Measurements from ENCODE around the gene TRIM66. TPM values are rescaled to one million over a fixed set of nuclear protein-coding genes. Genes with fewer than 3 reads are reported as not detected.

Gene TRIM66
- total RNA-seq, 2 experiments from 2014 or later, result 4.4 to 19.0 TPM

GRCh38 chr11:8586184-8586583 is 96.3 kb downstream of the TRIM66 start:
- H3K4me2 ChIP-seq (ENCODE audit: low read length), result no peak overlapping the region
- intact Hi-C loops (cut with micrococcal nuclease; ENCODE audit: unreplicated experiment), result no loop called here
- no TSS peak for BruUV-seq (replicated peaks)
- no peaks in the 10 kb centered on the region for H3K9me3 ChIP-seq (ENCODE audit: low read length)
- H2AFZ ChIP-seq (ENCODE audit: low read length), result no peak overlapping the region
- TF ChIP-seq EZH2phosphoT487 (IDR thresholded peaks at IDR 0.05; ENCODE audit: borderline replicate concordance, low read depth, low read length) (no peak), CTCF (conservative IDR thresholded peaks at IDR 0.05; ENCODE audit: low read length) (no peak)
- no peak overlapping the region for H3K4me3 ChIP-seq (ENCODE audit: low read depth, low read length, poor library complexity, severe bottlenecking)
- no peak for DNase-seq (ENCODE audit: low spot score)
- ChIA-PET CTCF (ENCODE audit: unreplicated experiment) (no interaction called here), POLR2A (interaction anchor here (0.6 kb wide), 1 partner anchor 10 kb away, joined by 13 read pairs; no protein-coding TSS in a partner anchor)
- H3K4me1 ChIP-seq (ENCODE audit: insufficient read depth, low read length, poor library complexity, severe bottlenecking), result no peaks in the 10 kb centered on the region
- no peak overlapping the region for H3K27ac ChIP-seq (ENCODE audit: low read depth, low read length, poor library complexity, severe bottlenecking)
- no peaks in the 10 kb centered on the region for H4K20me1 ChIP-seq (ENCODE audit: insufficient read depth, low read length)
- no peaks in the 10 kb centered on the region for H3K36me3 ChIP-seq (ENCODE audit: insufficient read depth, low read length)
- H3K9me2 ChIP-seq (ENCODE audit: insufficient read depth, low read length), result no peaks in the 10 kb centered on the region
- no peaks in the 10 kb centered on the region for H3K79me2 ChIP-seq (ENCODE audit: insufficient read depth, low read depth, low read length)

GRCh38 chr11:8584511-8584910 is 98.0 kb downstream of the TRIM66 start:
- no peak overlapping the region for H3K27ac ChIP-seq (ENCODE audit: low read depth, low read length, poor library complexity, severe bottlenecking)
- POLR2A ChIA-PET, result interaction anchor here (0.6 to 0.7 kb wide), 6 partner anchors 22 to 415 kb away, joined by 3 to 4 read pairs (median 3); no protein-coding TSS in a partner anchor
- H2AFZ ChIP-seq (ENCODE audit: low read length), result no peak overlapping the region
- CTCF ChIA-PET (ENCODE audit: unreplicated experiment), result no interaction called here
- H4K20me1 ChIP-seq (ENCODE audit: insufficient read depth, low read length), result no peaks in the 10 kb centered on the region
- intact Hi-C loops (cut with micrococcal nuclease; ENCODE audit: unreplicated experiment), result no loop called here
- H3K4me3 ChIP-seq (ENCODE audit: low read depth, low read length, poor library complexity, severe bottlenecking), result no peak overlapping the region
- no peaks in the 10 kb centered on the region for H3K36me3 ChIP-seq (ENCODE audit: insufficient read depth, low read length)
- no peaks in the 10 kb centered on the region for H3K9me3 ChIP-seq (ENCODE audit: low read length)
- no peaks in the 10 kb centered on the region for H3K9me2 ChIP-seq (ENCODE audit: insufficient read depth, low read length)
- H3K79me2 ChIP-seq (ENCODE audit: insufficient read depth, low read depth, low read length), result no peaks in the 10 kb centered on the region
- H3K4me1 ChIP-seq (ENCODE audit: insufficient read depth, low read length, poor library complexity, severe bottlenecking), result no peaks in the 10 kb centered on the region
- no TSS peak for BruUV-seq (replicated peaks)
- DNase-seq (ENCODE audit: low spot score), result no peak
- TF ChIP-seq EZH2phosphoT487 (IDR thresholded peaks at IDR 0.05; ENCODE audit: borderline replicate concordance, low read depth, low read length) (no peak), CTCF (conservative IDR thresholded peaks at IDR 0.05; ENCODE audit: low read length) (no peak)
- H3K4me2 ChIP-seq (ENCODE audit: low read length), result no peak overlapping the region

- DNase-seq (ENCODE audit: low spot score), result no peak
- no peaks in the 10 kb centered on the region for H3K9me2 ChIP-seq (ENCODE audit: insufficient read depth, low read length)
- intact Hi-C loops (cut with micrococcal nuclease; ENCODE audit: unreplicated experiment), result no loop called here
- H3K27ac ChIP-seq (ENCODE audit: low read depth, low read length, poor library complexity, severe bottlenecking), result no peak overlapping the region
- no peaks in the 10 kb centered on the region for H3K9me3 ChIP-seq (ENCODE audit: low read length)
- no TSS peak for BruUV-seq (replicated peaks)
- H3K4me3 ChIP-seq (ENCODE audit: low read depth, low read length, poor library complexity, severe bottlenecking), result no peak overlapping the region
- no peaks in the 10 kb centered on the region for H3K79me2 ChIP-seq (ENCODE audit: insufficient read depth, low read depth, low read length)
- no peaks in the 10 kb centered on the region for H4K20me1 ChIP-seq (ENCODE audit: insufficient read depth, low read length)
- ChIA-PET POLR2A (interaction anchor here (0.6 to 0.7 kb wide), 5 partner anchors 22 to 284 kb away, joined by 3 to 4 read pairs (median 3); no protein-coding TSS in a partner anchor), CTCF (ENCODE audit: unreplicated experiment) (no interaction called here)
- H3K36me3 ChIP-seq (ENCODE audit: insufficient read depth, low read length), result no peaks in the 10 kb centered on the region
- no peak overlapping the region for H2AFZ ChIP-seq (ENCODE audit: low read length)
- no peak overlapping the region for H3K4me2 ChIP-seq (ENCODE audit: low read length)
- no peaks in the 10 kb centered on the region for H3K4me1 ChIP-seq (ENCODE audit: insufficient read depth, low read length, poor library complexity, severe bottlenecking)
- TF ChIP-seq EZH2phosphoT487 (IDR thresholded peaks at IDR 0.05; ENCODE audit: borderline replicate concordance, low read depth, low read length) (no peak), CTCF (conservative IDR thresholded peaks at IDR 0.05; ENCODE audit: low read length) (no peak)
These were observed 98.4 kb downstream of the TRIM66 start for GRCh38 chr11:8584082-8584481.
